Activated naive CD4-positive, alpha-beta T cell treated with anti-CD3 and anti-CD28 coated beads, Interleukin-2, amount 10 ng/mL, durations not matched to agents 7 days and 5 days (primary cell): ENCODE measurements around the gene NEK1.

ENCODE experiments used
- CTCF ChIA-PET: fragments of 350-600 bp; sonication (Branson Sonifier 250); formaldehyde crosslinking; loops from one replicate; lab custom pipeline; 2021; ENCODE audit warnings: antibody characterized with exemption; lab: Charles Lee
- DNase-seq: peaks from one replicate; pipeline ENCODE4 v3.0.0-alpha.2; 2020
- H3K27ac Mint-ChIP-seq: one replicate; pipeline ENCODE4 v1.8.0; 2021; ENCODE audit warnings: mild to moderate bottlenecking, moderate library complexity, mixed read lengths
- H3K27me3 Mint-ChIP-seq: one replicate; pipeline ENCODE4 v1.8.0; 2021; ENCODE audit warnings: mild to moderate bottlenecking, mixed read lengths
- H3K36me3 Mint-ChIP-seq: one replicate; pipeline ENCODE4 v1.8.0; 2021; ENCODE audit warnings: mixed read lengths
- H3K4me1 Mint-ChIP-seq: one replicate; pipeline ENCODE4 v1.8.0; 2021; ENCODE audit warnings: mixed read lengths
- H3K4me3 Mint-ChIP-seq: one replicate; pipeline ENCODE4 v1.8.0; 2021; ENCODE audit warnings: mild to moderate bottlenecking, moderate library complexity, mixed read lengths
- H3K9me3 Mint-ChIP-seq: one replicate; pipeline ENCODE4 v1.8.0; 2021; ENCODE audit warnings: mixed read lengths

Gene NEK1

GRCh38 chr4:169619958-169620879 lies 7.8 kb upstream of the NEK1 start, which contains the start of gene CLCN3:
Gene CLCN3, plus strand, starts transcription at chr4:169620578. Its CDS starts 15,351 bp downstream, at chr4:169635929.
- Mint-ChIP-seq H3K4me1 (peaks cover 56% of the 10 kb centered on the region), H3K9me3 (no peaks in the 10 kb centered on the region), H3K4me3 (peak within 1 kb of the TSS; percentile 99), H3K27me3 (no peaks in the 10 kb centered on the region), H3K36me3 (peaks cover 5% of the 10 kb centered on the region), H3K27ac (peak within 1 kb of the TSS; percentile 99)
- CTCF ChIA-PET = interaction anchor here (0.8 to 1.7 kb wide), 4 partner anchors 9 to 44 kb away, joined by 3 to 4 read pairs (median 3); no protein-coding TSS in a partner anchor
- peak; percentile 93 for DNase-seq

DNA sequence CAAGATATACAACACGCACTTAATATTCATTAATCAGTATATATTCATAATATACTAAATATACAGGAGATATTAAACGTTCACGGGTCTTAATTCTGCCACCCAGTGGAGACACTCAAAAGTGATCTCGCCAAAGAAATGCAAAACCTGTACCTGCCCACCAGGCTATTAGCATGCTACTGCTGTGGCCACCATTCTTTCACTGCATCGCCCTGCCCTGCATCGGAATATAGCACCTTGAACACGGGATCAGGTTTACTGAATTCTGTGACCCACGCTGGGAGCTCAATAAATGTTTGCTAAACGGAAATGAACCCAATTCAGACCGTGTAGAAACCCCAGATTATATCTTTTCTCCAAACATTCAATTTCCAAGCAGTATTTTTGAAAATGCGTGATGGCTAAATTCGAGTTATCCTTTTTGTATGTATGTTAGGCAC lies 7.2 kb upstream of the NEK1 start:
- Mint-ChIP-seq H3K4me1 (peaks cover 57% of the 10 kb centered on the region), H3K27ac (peak overlapping the region; percentile 99), H3K27me3 (no peaks in the 10 kb centered on the region), H3K36me3 (peaks cover 3% of the 10 kb centered on the region), H3K9me3 (no peaks in the 10 kb centered on the region), H3K4me3 (peak overlapping the region; percentile 99)
- DNase-seq = peak; percentile 61
- CTCF ChIA-PET = interaction anchor here (0.8 to 1.7 kb wide), 6 partner anchors 8 to 51 kb away, joined by 3 to 4 read pairs (median 3); no protein-coding TSS in a partner anchor

DNA sequence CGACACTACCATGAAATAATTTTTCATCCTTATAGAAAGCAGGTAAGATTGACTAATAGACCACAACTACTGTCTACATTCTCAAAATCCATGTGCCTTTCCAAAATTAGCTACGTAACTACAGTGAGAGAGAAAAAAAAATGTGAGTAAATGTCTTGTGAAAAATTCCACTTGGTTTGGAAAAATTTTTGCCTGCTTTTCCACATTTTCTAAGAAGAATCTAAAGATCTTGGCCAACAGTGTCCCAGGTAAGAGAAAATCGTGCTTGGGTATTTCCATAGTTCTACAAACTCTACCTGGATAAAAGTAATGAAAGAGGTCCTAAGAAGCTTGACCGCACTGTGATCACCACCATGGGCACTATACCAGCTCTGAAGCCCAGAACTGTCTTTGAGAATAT lies 6.6 kb upstream of the NEK1 start:
- Mint-ChIP-seq H3K27ac (peak overlapping the region; percentile 99), H3K9me3 (no peaks in the 10 kb centered on the region), H3K4me3 (peak overlapping the region; percentile 99), H3K27me3 (no peaks in the 10 kb centered on the region), H3K4me1 (peaks cover 57% of the 10 kb centered on the region), H3K36me3 (peaks cover 3% of the 10 kb centered on the region)
- DNase-seq = no peak
- CTCF ChIA-PET = interaction anchor here (0.7 to 1.2 kb wide), 3 partner anchors 10 to 50 kb away, joined by 3 read pairs; no protein-coding TSS in a partner anchor

DNA sequence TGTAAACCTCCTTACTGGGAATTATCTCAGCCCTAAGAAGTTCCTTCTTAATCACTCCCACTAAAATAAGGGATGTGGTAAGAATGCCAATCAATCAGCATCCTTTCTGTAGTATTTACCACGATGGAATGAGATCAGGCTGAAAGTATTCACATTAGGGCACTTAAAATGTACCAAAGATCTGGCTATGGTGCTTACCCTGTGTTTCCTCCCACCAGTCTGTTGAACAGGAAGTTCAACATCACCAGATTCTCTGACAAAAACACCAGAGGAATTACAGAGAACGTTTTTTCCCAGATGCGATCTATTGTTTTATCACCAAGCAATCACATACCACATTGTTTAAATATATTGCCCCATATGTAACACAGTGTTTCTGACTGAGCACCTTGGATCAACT lies 5.9 kb upstream of the NEK1 start:
- H3K9me3 Mint-ChIP-seq = no peaks in the 10 kb centered on the region
- no peak for DNase-seq
- peak overlapping the region; percentile 99 for H3K27ac Mint-ChIP-seq
- H3K4me3 Mint-ChIP-seq = peak overlapping the region; percentile 99
- peaks cover 56% of the 10 kb centered on the region for H3K4me1 Mint-ChIP-seq
- H3K36me3 Mint-ChIP-seq = peaks cover 3% of the 10 kb centered on the region
- CTCF ChIA-PET = interaction anchor here (0.7 kb wide), 1 partner anchor 11 kb away, joined by 3 read pairs; no protein-coding TSS in a partner anchor
- no peaks in the 10 kb centered on the region for H3K27me3 Mint-ChIP-seq

DNA sequence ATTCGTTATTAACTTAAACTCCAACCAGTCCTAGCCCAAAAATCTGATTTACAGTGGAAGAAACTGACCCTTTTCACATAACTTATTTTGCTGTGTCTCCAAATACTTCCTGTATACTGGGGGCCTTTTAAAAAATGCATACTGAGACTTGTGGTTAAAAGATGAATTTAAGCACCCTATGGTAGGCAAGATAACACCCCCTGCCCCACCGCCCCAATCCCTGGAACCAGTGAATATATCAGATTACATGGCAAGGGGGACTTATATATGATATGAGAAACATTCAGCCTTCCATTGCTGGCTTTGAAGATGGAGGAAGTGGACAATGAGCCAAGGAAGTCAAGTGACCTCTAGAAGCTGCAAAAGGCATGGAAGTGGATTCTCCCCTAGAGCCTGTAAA lies 4.9 kb upstream of the NEK1 start:
- no peaks in the 10 kb centered on the region for H3K9me3 Mint-ChIP-seq
- peaks cover 3% of the 10 kb centered on the region for H3K36me3 Mint-ChIP-seq
- no peak for DNase-seq
- no peak overlapping the region for H3K4me3 Mint-ChIP-seq
- no peaks in the 10 kb centered on the region for H3K27me3 Mint-ChIP-seq
- H3K4me1 Mint-ChIP-seq = peaks cover 55% of the 10 kb centered on the region
- H3K27ac Mint-ChIP-seq = no peak overlapping the region
- CTCF ChIA-PET = no interaction called here

DNA sequence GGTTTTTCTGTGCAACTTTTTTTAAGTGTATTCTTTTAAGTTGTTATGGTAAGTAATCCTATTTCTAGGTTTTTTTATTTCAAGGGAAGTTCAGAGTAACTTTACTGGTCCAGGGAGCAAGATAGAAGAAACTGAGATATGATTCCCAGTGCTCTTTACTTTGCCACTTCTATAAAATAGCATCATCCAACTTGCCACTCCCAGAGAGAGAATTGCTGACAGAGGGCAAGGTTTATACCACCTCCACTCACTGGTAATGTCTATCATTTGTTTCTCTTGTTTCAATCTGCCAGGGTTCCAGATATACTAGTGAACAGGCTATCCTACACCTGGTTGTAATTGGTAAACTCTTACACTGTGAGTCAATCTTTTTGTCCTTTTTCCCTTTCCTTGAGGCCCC lies 4.5 kb upstream of the NEK1 start:
- no peak for DNase-seq
- CTCF ChIA-PET = no interaction called here
- H3K4me3 Mint-ChIP-seq = no peak overlapping the region
- no peak overlapping the region for H3K27ac Mint-ChIP-seq
- H3K4me1 Mint-ChIP-seq = peaks cover 51% of the 10 kb centered on the region
- H3K27me3 Mint-ChIP-seq = no peaks in the 10 kb centered on the region
- H3K9me3 Mint-ChIP-seq = no peaks in the 10 kb centered on the region
- peaks cover 3% of the 10 kb centered on the region for H3K36me3 Mint-ChIP-seq

DNA sequence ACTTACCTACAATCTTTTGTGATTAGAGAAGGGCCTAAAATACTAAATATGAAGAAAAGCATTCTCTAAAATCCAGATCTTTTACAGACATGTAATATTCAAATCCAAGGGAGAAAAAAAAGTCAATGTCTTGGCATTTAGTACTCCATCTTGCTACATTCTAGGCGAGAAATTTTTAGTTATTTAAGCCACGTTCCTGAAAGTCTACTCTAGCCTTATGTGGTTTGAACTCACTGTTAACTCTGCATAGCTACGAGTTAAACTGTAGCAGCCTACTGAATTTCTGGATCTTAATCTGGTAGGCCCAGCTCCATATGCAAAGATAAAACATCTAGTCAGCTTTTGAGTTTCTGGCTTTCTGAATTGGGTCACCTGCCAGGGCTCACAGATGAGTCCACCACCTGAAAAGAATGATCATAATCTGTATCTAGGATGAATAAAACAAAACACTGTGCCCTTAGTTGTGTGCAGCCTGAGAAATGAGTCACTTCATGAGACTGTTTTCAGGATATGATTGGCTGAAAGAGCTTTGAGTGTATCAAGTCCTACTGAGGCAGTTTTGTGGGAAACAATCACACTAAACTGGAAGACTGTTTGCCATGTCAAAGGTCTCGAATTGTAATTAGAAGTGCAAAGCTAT lies 3.2 kb upstream of the NEK1 start:
- no peaks in the 10 kb centered on the region for H3K27me3 Mint-ChIP-seq

DNA sequence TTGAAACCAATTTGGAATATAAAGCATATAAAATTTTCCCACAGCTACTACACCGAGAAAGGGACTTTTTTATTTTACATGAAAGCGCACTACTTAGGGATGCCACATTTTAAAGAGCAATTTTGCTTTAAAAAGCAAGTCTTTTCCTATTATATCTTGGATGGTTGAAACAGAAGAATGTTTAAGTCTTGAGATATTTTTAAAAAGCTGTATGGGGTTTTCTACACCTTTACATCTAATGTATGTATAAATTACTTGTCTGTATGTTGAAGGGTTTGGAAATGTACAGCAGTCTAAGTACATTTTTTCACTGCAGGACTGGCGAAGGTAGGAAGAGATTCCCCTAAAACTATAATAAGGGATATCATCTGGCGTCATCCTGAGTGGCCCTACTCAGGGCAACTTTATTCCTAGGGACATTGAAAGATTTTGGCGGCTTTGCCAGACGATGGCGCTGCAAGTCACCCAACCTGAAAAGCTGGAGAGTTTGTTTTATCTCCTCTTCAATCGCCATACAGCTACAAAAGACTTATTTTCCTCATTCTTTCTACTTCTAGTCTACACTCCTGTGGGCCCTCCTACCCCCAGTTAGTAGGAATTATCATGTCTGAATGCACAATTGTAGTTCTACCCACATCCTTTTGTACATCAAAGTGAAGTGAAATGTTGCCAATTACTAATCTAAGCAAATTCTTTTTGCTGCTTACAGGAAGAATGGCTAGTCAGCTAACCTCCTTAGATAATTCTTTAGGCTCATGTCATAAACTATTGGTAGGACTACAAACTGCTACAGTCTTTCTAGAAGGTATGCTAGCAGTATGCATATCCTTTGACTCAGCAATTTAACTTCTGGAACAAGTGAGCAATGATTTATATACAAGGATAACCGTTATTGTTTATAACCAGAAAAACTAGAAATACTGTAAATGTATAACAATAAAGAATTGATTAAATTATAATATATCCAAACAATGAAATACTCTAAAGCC lies 782 bp upstream of the NEK1 start:
- peak; percentile 82 for DNase-seq
- H3K36me3 Mint-ChIP-seq = peaks cover 5% of the 10 kb centered on the region
- peak overlapping the region; percentile 89 for H3K4me3 Mint-ChIP-seq
- H3K27me3 Mint-ChIP-seq = no peaks in the 10 kb centered on the region
- CTCF ChIA-PET = interaction anchor here (0.6 to 1.9 kb wide), 15 partner anchors 18 to 603 kb away, joined by 3 to 10 read pairs (median 3); partner anchors contain the start of gene CBR4
- no peaks in the 10 kb centered on the region for H3K9me3 Mint-ChIP-seq
- peak overlapping the region; percentile 97 for H3K27ac Mint-ChIP-seq
- H3K4me1 Mint-ChIP-seq = peaks cover 52% of the 10 kb centered on the region

More for the DNA sequence above, 3.2 kb upstream of the NEK1 start:
- Mint-ChIP-seq H3K9me3 (no peaks in the 10 kb centered on the region), H3K4me1 (peaks cover 60% of the 10 kb centered on the region), H3K4me3 (no peak overlapping the region), H3K27ac (no peak overlapping the region), H3K36me3 (peaks cover 2% of the 10 kb centered on the region)
- no peak for DNase-seq
- CTCF ChIA-PET = interaction anchor here (1.3 kb wide), 2 partner anchors 44 to 194 kb away, joined by 3 to 5 read pairs; no protein-coding TSS in a partner anchor

GRCh38 chr4:169611157-169611556 lies 1.2 kb downstream of the NEK1 start:
- peaks cover 41% of the 10 kb centered on the region for H3K4me1 Mint-ChIP-seq
- no peaks in the 10 kb centered on the region for H3K9me3 Mint-ChIP-seq
- H3K4me3 Mint-ChIP-seq = peak overlapping the region; percentile 89
- no peak for DNase-seq
- H3K27me3 Mint-ChIP-seq = no peaks in the 10 kb centered on the region
- CTCF ChIA-PET = interaction anchor here (0.7 to 1.5 kb wide), 3 partner anchors 9 to 45 kb away, joined by 3 to 4 read pairs (median 3); partner anchors contain the start of gene CLCN3
- peaks cover 17% of the 10 kb centered on the region for H3K36me3 Mint-ChIP-seq
- H3K27ac Mint-ChIP-seq = peak overlapping the region; percentile 97

- Mint-ChIP-seq H3K9me3 (no peaks in the 10 kb centered on the region), H3K4me3 (no peak overlapping the region), H3K27ac (peak overlapping the region; percentile 33), H3K4me1 (peaks cover 28% of the 10 kb centered on the region), H3K36me3 (peaks cover 30% of the 10 kb centered on the region), H3K27me3 (no peaks in the 10 kb centered on the region)
- CTCF ChIA-PET = no interaction called here
- DNase-seq = no peak
Observed at GRCh38 chr4:169604903-169605331, 7.5 kb downstream of the NEK1 start.

DNA sequence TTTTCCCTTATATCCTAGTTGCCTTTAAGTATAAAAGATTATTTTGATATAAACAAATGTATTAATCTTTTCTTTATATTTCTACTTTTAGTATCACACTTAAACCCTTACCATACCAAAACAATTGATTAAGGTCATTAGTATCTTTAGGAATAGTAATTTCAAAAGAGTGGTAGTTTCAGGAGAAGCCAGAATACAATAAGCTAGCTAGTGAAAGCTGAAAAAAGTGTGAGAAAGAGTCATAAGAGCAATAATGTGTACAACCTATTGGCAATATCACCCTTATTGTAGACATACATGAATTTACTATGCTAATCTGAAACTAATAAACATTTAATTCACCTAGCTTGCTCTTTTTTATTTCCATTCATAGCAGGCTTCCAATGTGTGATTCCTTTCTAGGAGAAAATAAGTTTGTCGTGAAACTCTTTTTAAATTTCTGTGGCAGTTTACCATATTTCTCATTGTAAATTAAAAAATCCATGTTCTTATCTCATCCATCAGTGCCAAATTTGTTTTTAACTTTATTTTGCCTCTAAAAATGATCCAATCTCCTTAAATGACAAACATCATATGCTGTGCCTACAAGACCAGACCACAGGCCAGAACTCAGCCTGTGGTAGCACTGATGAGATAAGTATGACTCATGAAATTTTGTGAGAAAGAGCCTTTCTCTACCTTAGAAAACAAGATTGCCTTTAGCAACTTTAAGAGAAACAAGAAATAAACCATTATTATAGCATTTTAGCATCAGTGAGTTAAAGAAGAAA lies 8.1 kb downstream of the NEK1 start:
- DNase-seq = no peak
- Mint-ChIP-seq H3K27me3 (no peaks in the 10 kb centered on the region), H3K27ac (no peak overlapping the region), H3K36me3 (peaks cover 30% of the 10 kb centered on the region), H3K9me3 (no peaks in the 10 kb centered on the region), H3K4me3 (no peak overlapping the region), H3K4me1 (peaks cover 26% of the 10 kb centered on the region)
- CTCF ChIA-PET = no interaction called here

DNA sequence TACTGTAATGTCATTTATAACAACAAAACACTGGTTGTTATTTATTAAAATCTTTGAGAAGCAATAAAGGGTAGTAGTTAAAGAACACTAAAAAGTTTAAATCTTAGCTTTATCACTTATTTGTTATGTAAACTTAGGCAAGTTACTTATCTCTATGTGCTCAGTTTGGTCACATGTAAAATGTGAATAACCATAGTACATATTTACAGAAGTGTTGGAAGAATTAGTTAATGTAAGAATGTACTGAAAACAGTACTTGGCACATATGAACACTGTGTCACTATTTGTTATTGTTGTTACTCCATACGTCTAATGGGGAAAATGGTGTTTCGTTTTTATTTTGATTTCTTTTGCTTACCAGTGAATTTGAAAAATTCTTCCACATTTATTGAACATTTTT lies 9.1 kb downstream of the NEK1 start:
- H3K27me3 Mint-ChIP-seq = no peaks in the 10 kb centered on the region
- H3K27ac Mint-ChIP-seq = no peak overlapping the region
- no peaks in the 10 kb centered on the region for H3K9me3 Mint-ChIP-seq
- H3K4me1 Mint-ChIP-seq = peaks cover 24% of the 10 kb centered on the region
- peaks cover 27% of the 10 kb centered on the region for H3K36me3 Mint-ChIP-seq
- no peak for DNase-seq
- CTCF ChIA-PET = no interaction called here
- H3K4me3 Mint-ChIP-seq = no peak overlapping the region
